CD8-positive, alpha-beta memory T cell (primary cell): ENCODE data around the gene RNLS. TPM values are rescaled to one million over a fixed set of nuclear protein-coding genes. Genes with fewer than 3 reads are reported as not detected.

ENCODE experiments used
- CTCF ChIA-PET: fragments of 350-600 bp; sonication (Branson Sonifier 250); formaldehyde crosslinking; loops from one replicate; lab custom pipeline; 2021; ENCODE audit warnings: antibody characterized with exemption; lab: Charles Lee
- POLR2A ChIA-PET: fragments of 350-600 bp; sonication (Branson Sonifier 250); formaldehyde crosslinking; loops from one replicate; lab custom pipeline; 2021; ENCODE audit warnings: antibody characterized with exemption; lab: Charles Lee
- DNase-seq, 5 donors: peaks; one replicate each; pipeline versions ENCODE4 v3.0.0 to v3.0.0-alpha.2; 2020 to 2022; ENCODE audit warnings: mixed read lengths in 1 of 5
- H3K27ac ChIP-seq: one replicate; pipeline ENCODE4 v1.7.0; 2013; ENCODE audit warnings: low read depth, mild to moderate bottlenecking, low read length, moderate library complexity
- H3K27me3 ChIP-seq: 2 replicates; pipeline ENCODE4 v1.7.0; 2013; ENCODE audit warnings: low read length, mild to moderate bottlenecking; ENCODE audit not compliant: insufficient read depth, poor library complexity, severe bottlenecking
- H3K36me3 ChIP-seq: 2 replicates; pipeline ENCODE4 v1.7.0; 2013; ENCODE audit warnings: mild to moderate bottlenecking, low read length, moderate library complexity; ENCODE audit not compliant: insufficient read depth
- H3K4me1 ChIP-seq: 2 replicates; pipeline ENCODE4 v1.7.0; 2013; ENCODE audit warnings: mild to moderate bottlenecking, low read length, moderate library complexity; ENCODE audit not compliant: insufficient read depth
- H3K4me3 ChIP-seq: 2 replicates; pipeline ENCODE4 v1.7.0; 2013; ENCODE audit warnings: mild to moderate bottlenecking, low read length
- H3K9me3 ChIP-seq: 2 replicates; pipeline ENCODE4 v1.7.0; 2013; ENCODE audit warnings: mild to moderate bottlenecking, low read length
- H3K27ac Mint-ChIP-seq, 8 donors: one replicate each; pipeline ENCODE4 v1.8.0; 2020 to 2021; ENCODE audit warnings: mixed read lengths in 8 of 8, mild to moderate bottlenecking in 6 of 8, inconsistent platforms in 3 of 8, moderate library complexity in 3 of 8
- H3K27me3 Mint-ChIP-seq, 2 donors: one replicate each; pipeline ENCODE4 v1.8.0; 2020 to 2021; ENCODE audit warnings: mixed read lengths in 2 of 2, mild to moderate bottlenecking in 1 of 2, moderate library complexity in 1 of 2
- H3K36me3 Mint-ChIP-seq, 3 donors: one replicate each; pipeline ENCODE4 v1.8.0; 2020 to 2021; ENCODE audit warnings: mixed read lengths in 3 of 3, inconsistent platforms in 1 of 3, mild to moderate bottlenecking in 1 of 3
- H3K4me1 Mint-ChIP-seq, 3 donors: one replicate each; pipeline ENCODE4 v1.8.0; 2020 to 2021; ENCODE audit warnings: mixed read lengths in 3 of 3, inconsistent platforms in 1 of 3, mild to moderate bottlenecking in 1 of 3
- H3K4me3 Mint-ChIP-seq, 7 donors: one replicate each; pipeline ENCODE4 v1.8.0; 2020 to 2021; ENCODE audit warnings: mixed read lengths in 7 of 7, mild to moderate bottlenecking in 6 of 7, moderate library complexity in 4 of 7, inconsistent platforms in 2 of 7
- H3K9me3 Mint-ChIP-seq, 5 donors: one replicate each; pipeline ENCODE4 v1.8.0; 2020 to 2022; ENCODE audit warnings: mixed read lengths in 5 of 5, mild to moderate bottlenecking in 3 of 5, moderate library complexity in 2 of 5, inconsistent platforms in 1 of 5
- polyA plus RNA-seq: library from polyadenylated mRNA; unstranded; fragments of 300-500 nt; fragmentation: Illumina TruSeq; gene quantifications from one replicate; pipeline ENCODE4 v1.2.3, GENCODE V29; 2021
- total RNA-seq, 2 experiments: library from RNA; stranded (reverse); gene quantifications; one replicate each; pipeline ENCODE4 v1.2.3, GENCODE V29; 2021

Gene RNLS
- total and polyA plus RNA-seq, 3 experiments from 2014 or later: 4.0 to 7.0 (median 4.6) TPM

- CTCF ChIA-PET: interaction anchor here (0.8 to 1.5 kb wide), 11 partner anchors 8 to 731 kb away, joined by 3 to 8 read pairs (median 4); no protein-coding TSS in a partner anchor
- Mint-ChIP-seq H3K27ac (peak overlapping the region; percentile 49 to 97 (median 88)), H3K36me3 (peaks cover 0 to 4% (median 2%) of the 10 kb centered on the region in 3 donors), H3K27me3 (peaks cover 0 to 9% of the 10 kb centered on the region in 2 donors), H3K9me3 (peaks cover 0 to 7% (median 0%) of the 10 kb centered on the region in 5 donors), H3K4me3 (peak overlapping the region; percentile 90 to 97 (median 92)), H3K4me1 (peaks cover 11 to 15% (median 12%) of the 10 kb centered on the region in 3 donors)
- POLR2A ChIA-PET: interaction anchor here (0.7 to 1.4 kb wide), 6 partner anchors 11 to 1119 kb away, joined by 3 to 6 read pairs (median 4); partner anchors contain the start of genes KIF20B and STAMBPL1
- Histone ChIP-seq H3K27ac (no peak overlapping the region), H3K36me3 (no peaks in the 10 kb centered on the region), H3K4me1 (peaks cover 7% of the 10 kb centered on the region), H3K27me3 (no peaks in the 10 kb centered on the region), H3K4me3 (peak overlapping the region; percentile 85), H3K9me3 (no peaks in the 10 kb centered on the region)
- no peak for DNase-seq
These were observed 710 bp downstream of the RNLS start for GRCh38 chr10:88582411-88582805.

GRCh38 chr10:88565072-88565471, 18.0 kb downstream of the RNLS start:
- Histone ChIP-seq H3K4me1 (no peaks in the 10 kb centered on the region), H3K27ac (no peak overlapping the region), H3K36me3 (no peaks in the 10 kb centered on the region), H3K27me3 (no peaks in the 10 kb centered on the region), H3K4me3 (no peak overlapping the region), H3K9me3 (no peaks in the 10 kb centered on the region)
- Mint-ChIP-seq H3K27ac (no peak overlapping the region), H3K9me3 (no peaks in the 10 kb centered on the region), H3K4me1 (peaks cover 3 to 10% (median 4%) of the 10 kb centered on the region in 3 donors), H3K4me3 (no peak overlapping the region), H3K27me3 (peaks cover 3 to 4% of the 10 kb centered on the region in 2 donors), H3K36me3 (peaks cover 0 to 4% (median 3%) of the 10 kb centered on the region in 3 donors)
- DNase-seq: peak in 1 of 5 donors; percentile 5
- ChIA-PET CTCF (interaction anchor here (0.6 to 1.2 kb wide), 3 partner anchors 10 to 368 kb away, joined by 3 to 4 read pairs (median 4); partner anchors contain the start of gene RNLS), POLR2A (no interaction called here)

GRCh38 chr10:88562152-88562551, 21.0 kb downstream of the RNLS start:
- H3K9me3 Mint-ChIP-seq: no peaks in the 10 kb centered on the region
- no peak for DNase-seq
- no peak overlapping the region for H3K4me3 Mint-ChIP-seq
- Histone ChIP-seq H3K27me3 (no peaks in the 10 kb centered on the region), H3K4me3 (no peak overlapping the region), H3K4me1 (no peaks in the 10 kb centered on the region), H3K9me3 (no peaks in the 10 kb centered on the region), H3K36me3 (no peaks in the 10 kb centered on the region), H3K27ac (no peak overlapping the region)
- CTCF ChIA-PET: interaction anchor here (1.8 kb wide), 1 partner anchor 9 kb away, joined by 4 read pairs; no protein-coding TSS in a partner anchor
- POLR2A ChIA-PET: no interaction called here
- H3K36me3 Mint-ChIP-seq: peaks cover 0 to 4% (median 0%) of the 10 kb centered on the region in 3 donors
- no peak overlapping the region for H3K27ac Mint-ChIP-seq
- peaks cover 3 to 6% of the 10 kb centered on the region in 2 donors for H3K27me3 Mint-ChIP-seq
- H3K4me1 Mint-ChIP-seq: peaks cover 6 to 18% (median 8%) of the 10 kb centered on the region in 3 donors

- H3K4me1 Mint-ChIP-seq: peaks cover 6 to 13% (median 8%) of the 10 kb centered on the region in 3 donors
- no peaks in the 10 kb centered on the region for H3K9me3 Mint-ChIP-seq
- H3K4me3 Mint-ChIP-seq: no peak overlapping the region
- H3K4me1 ChIP-seq: no peaks in the 10 kb centered on the region
- no peak overlapping the region for H3K27ac ChIP-seq
- no peaks in the 10 kb centered on the region for H3K9me3 ChIP-seq
- ChIA-PET CTCF (interaction anchor here (1.0 kb wide), 1 partner anchor 25 kb away, joined by 4 read pairs; the partner anchor contains the start of gene RNLS), POLR2A (no interaction called here)
- no peaks in the 10 kb centered on the region for H3K27me3 ChIP-seq
- peaks cover 0 to 4% (median 0%) of the 10 kb centered on the region in 3 donors for H3K36me3 Mint-ChIP-seq
- DNase-seq: no peak
- H3K4me3 ChIP-seq: no peak overlapping the region
- H3K27me3 Mint-ChIP-seq: peaks cover 0 to 6% of the 10 kb centered on the region in 2 donors
- H3K27ac Mint-ChIP-seq: no peak overlapping the region
- H3K36me3 ChIP-seq: no peaks in the 10 kb centered on the region
These were observed 25.5 kb downstream of the RNLS start for GRCh38 chr10:88557658-88558057.

DNA sequence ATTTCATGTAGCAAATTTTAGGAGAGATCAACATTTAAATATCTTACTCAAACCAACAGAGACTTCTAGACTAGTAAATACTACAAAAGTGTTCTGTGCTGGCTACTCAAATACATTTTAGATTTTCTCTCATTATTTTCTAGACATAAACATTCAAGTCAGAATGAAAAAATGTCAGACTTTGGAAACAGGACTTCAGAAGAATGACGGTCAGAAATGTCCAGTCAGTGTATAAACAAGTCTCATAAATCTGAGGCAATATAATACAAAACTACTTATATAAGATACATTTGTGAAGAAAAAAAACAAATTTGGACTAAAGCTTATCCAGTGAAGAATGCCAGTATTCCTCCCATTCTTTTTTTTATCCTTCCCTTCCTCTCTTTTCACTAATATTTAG, 25.9 kb downstream of the RNLS start:
- no peak for DNase-seq
- Histone ChIP-seq H3K4me3 (no peak overlapping the region), H3K9me3 (no peaks in the 10 kb centered on the region), H3K27me3 (no peaks in the 10 kb centered on the region), H3K27ac (no peak overlapping the region), H3K4me1 (no peaks in the 10 kb centered on the region), H3K36me3 (no peaks in the 10 kb centered on the region)
- peaks cover 0 to under 1% (median 0%) of the 10 kb centered on the region in 3 donors for H3K36me3 Mint-ChIP-seq
- H3K9me3 Mint-ChIP-seq: no peaks in the 10 kb centered on the region
- POLR2A ChIA-PET: no interaction called here
- peaks cover 0 to 5% of the 10 kb centered on the region in 2 donors for H3K27me3 Mint-ChIP-seq
- peaks cover 6 to 13% (median 8%) of the 10 kb centered on the region in 3 donors for H3K4me1 Mint-ChIP-seq
- CTCF ChIA-PET: no interaction called here
- no peak overlapping the region for H3K27ac Mint-ChIP-seq
- no peak overlapping the region for H3K4me3 Mint-ChIP-seq

DNA sequence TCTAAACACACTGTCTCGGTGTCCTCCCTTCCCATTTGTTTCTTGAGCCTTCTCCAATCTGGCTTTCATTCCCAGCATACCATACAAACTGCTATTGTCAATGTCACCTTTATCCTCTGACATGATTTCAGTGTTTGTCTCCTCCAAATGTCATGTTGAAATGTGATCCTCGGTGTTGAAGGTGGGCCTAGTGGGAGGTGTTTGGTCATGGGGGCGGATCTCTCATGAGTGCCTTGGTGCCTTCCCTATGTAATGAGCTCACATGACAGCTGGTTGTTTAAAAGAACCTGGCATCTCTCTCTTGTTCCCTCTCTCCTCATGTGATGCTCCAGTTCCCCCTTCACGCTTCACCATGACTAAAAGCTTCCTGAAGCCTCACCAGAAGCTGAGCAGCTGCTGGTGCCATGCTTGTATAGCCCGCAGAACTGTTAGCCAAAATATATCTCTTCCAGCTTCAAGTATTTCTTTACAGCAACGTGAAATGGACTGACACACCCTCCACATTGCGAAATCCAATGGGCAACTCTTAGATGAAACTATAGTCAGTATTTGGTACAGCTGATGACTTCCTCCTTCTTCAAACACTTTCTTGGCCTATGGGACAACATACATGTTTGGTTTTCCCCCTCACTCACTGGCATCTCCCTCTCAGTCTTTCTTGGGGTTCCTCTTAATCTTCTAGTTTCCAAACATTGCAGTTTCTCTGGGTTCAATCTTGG, 27.8 kb downstream of the RNLS start:
- POLR2A ChIA-PET: no interaction called here
- Mint-ChIP-seq H3K27ac (no peak overlapping the region), H3K4me3 (no peak overlapping the region), H3K9me3 (no peaks in the 10 kb centered on the region), H3K4me1 (peaks cover 6 to 11% (median 7%) of the 10 kb centered on the region in 3 donors), H3K36me3 (no peaks in the 10 kb centered on the region), H3K27me3 (peaks cover 0 to 4% of the 10 kb centered on the region in 2 donors)
- Histone ChIP-seq H3K27ac (no peak overlapping the region), H3K27me3 (no peaks in the 10 kb centered on the region), H3K9me3 (no peaks in the 10 kb centered on the region), H3K4me3 (no peak overlapping the region), H3K4me1 (no peaks in the 10 kb centered on the region), H3K36me3 (no peaks in the 10 kb centered on the region)
- DNase-seq: no peak
- CTCF ChIA-PET: interaction anchor here (0.9 to 1.3 kb wide), 4 partner anchors 10 to 736 kb away, joined by 3 to 4 read pairs (median 3); partner anchors contain the start of gene KLLN

DNA sequence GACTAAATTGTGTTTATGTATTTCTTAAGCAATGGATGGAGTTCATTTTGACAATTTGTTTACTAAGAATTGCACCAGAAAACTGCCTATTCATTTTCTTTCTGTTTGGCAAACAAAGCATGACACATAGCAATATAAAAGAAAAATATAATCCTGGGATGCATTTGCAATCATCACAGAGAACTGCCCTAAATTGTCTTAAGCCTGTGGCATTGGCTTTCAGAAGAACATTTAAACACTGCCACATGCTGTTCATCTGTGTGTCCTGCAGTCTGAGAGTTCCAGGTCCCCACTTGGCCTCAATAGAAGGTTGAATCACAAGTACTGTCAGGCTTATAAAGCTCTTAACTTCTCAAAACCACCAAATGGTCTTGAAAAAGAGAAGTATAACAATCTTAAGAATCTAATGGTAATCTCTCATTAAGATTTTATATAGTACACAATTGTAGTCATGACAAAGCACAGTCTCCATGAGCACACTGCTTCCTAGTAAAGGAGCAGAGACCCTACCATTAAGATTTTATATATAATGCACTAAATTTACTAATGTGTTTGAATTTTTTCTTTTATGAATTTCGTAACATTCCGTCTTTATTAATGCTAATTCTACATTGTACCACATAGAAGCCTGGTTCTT, 29.9 kb downstream of the RNLS start:
- Histone ChIP-seq H3K36me3 (no peaks in the 10 kb centered on the region), H3K4me1 (no peaks in the 10 kb centered on the region), H3K9me3 (no peaks in the 10 kb centered on the region), H3K4me3 (no peak overlapping the region), H3K27me3 (no peaks in the 10 kb centered on the region), H3K27ac (no peak overlapping the region)
- CTCF ChIA-PET: interaction anchor here (0.8 to 2.8 kb wide), 3 partner anchors 8 to 702 kb away, joined by 4 to 14 read pairs (median 10); no protein-coding TSS in a partner anchor
- POLR2A ChIA-PET: no interaction called here
- H3K36me3 Mint-ChIP-seq: no peaks in the 10 kb centered on the region
- no peak overlapping the region for H3K27ac Mint-ChIP-seq
- no peaks in the 10 kb centered on the region for H3K4me1 Mint-ChIP-seq
- H3K27me3 Mint-ChIP-seq: no peaks in the 10 kb centered on the region
- no peak overlapping the region for H3K4me3 Mint-ChIP-seq
- H3K9me3 Mint-ChIP-seq: no peaks in the 10 kb centered on the region
- peak in 3 of 5 donors; percentile 33 to 45 (median 39) for DNase-seq
